OCI-LY1 (cell line): ENCODE data around the gene FARP1.

Source experiments
- H2AFZ ChIP-seq: fragments of 200-600 bp; sonication (generic), shearing (Covaris generic); 2 replicates; pipeline ENCODE4 v1.6.0; 2014; ENCODE audit warnings: antibody characterized with exemption, mild to moderate bottlenecking, low read length
- H3F3A ChIP-seq: fragments of 200-600 bp; sonication (generic), shearing (Covaris generic); 2 replicates; pipeline ENCODE4 v1.6.0; 2014; ENCODE audit warnings: mild to moderate bottlenecking, antibody characterized with exemption, low read length, moderate library complexity; ENCODE audit not compliant: insufficient read depth
- H3K27ac ChIP-seq: fragments of 200-600 bp; sonication (generic); 2 replicates; pipeline ENCODE4 v1.5.1; 2014; ENCODE audit warnings: low read length, mixed run types, mild to moderate bottlenecking, low read depth; ENCODE audit not compliant: poor library complexity, severe bottlenecking
- H3K27me3 ChIP-seq: fragments of 200-600 bp; sonication (generic); 2 replicates; pipeline ENCODE4 v1.6.0; 2014; ENCODE audit warnings: antibody characterized with exemption, mild to moderate bottlenecking, low read length, moderate library complexity; ENCODE audit not compliant: insufficient read depth
- H3K36me3 ChIP-seq: fragments of 200-600 bp; sonication (generic); 2 replicates; pipeline ENCODE4 v1.6.1; 2014; ENCODE audit warnings: mild to moderate bottlenecking, antibody characterized with exemption, low read length, moderate library complexity, mixed read lengths; ENCODE audit not compliant: insufficient read depth
- H3K4me1 ChIP-seq: fragments of 200-600 bp; sonication (generic); 2 replicates; pipeline ENCODE4 v1.5.1; 2014; ENCODE audit warnings: mild to moderate bottlenecking, low read length, moderate library complexity; ENCODE audit not compliant: insufficient read depth, severe bottlenecking
- H3K4me2 ChIP-seq: fragments of 200-600 bp; sonication (generic), shearing (Covaris generic); 2 replicates; pipeline ENCODE4 v1.6.1; 2014; ENCODE audit warnings: low read length
- H3K4me3 ChIP-seq: fragments of 200-600 bp; sonication (generic); 2 replicates; pipeline ENCODE4 v1.5.1; 2014; ENCODE audit warnings: low read length, low read depth, mild to moderate bottlenecking, mixed read lengths; ENCODE audit not compliant: poor library complexity, severe bottlenecking
- H3K79me2 ChIP-seq: fragments of 200-600 bp; shearing (Covaris generic); 2 replicates; pipeline ENCODE4 v1.6.1; 2016; ENCODE audit warnings: mixed run types, low read length, mixed read lengths; ENCODE audit not compliant: insufficient read depth
- H3K9ac ChIP-seq: fragments of 200-600 bp; sonication (generic), shearing (Covaris generic); 2 replicates; pipeline ENCODE4 v1.6.1; 2014; ENCODE audit warnings: mild to moderate bottlenecking, low read length, mixed read lengths
- H3K9me2 ChIP-seq: fragments of 200-600 bp; sonication (generic), shearing (Covaris generic); 2 replicates; pipeline ENCODE4 v1.6.1; 2014; ENCODE audit warnings: low read depth, mild to moderate bottlenecking, low read length, mixed read lengths
- H3K9me3 ChIP-seq: fragments of 200-600 bp; shearing (Covaris generic); 2 replicates; pipeline ENCODE4 v1.6.1; 2014; ENCODE audit warnings: low read length, mixed read lengths
- H4K20me1 ChIP-seq: fragments of 200-600 bp; sonication (generic), shearing (Covaris generic); 2 replicates; pipeline ENCODE4 v1.6.0; 2016; ENCODE audit warnings: mild to moderate bottlenecking, low read length; ENCODE audit not compliant: insufficient read depth
- CTCF ChIP-seq: fragments of 200-600 bp; sonication (generic), shearing (Covaris generic); IDR thresholded peaks from 2 replicates; pipeline ENCODE4 v1.5.1; 2017; ENCODE audit warnings: mild to moderate bottlenecking, antibody characterized with exemption, low read length, moderate library complexity, mixed read lengths
- EZH2 ChIP-seq: fragments of 200-600 bp; sonication (generic), shearing (Covaris generic); IDR thresholded peaks from 2 replicates; pipeline ENCODE4 v1.8.0; 2017; ENCODE audit warnings: borderline replicate concordance, mixed run types, mild to moderate bottlenecking, antibody characterized with exemption, low read length, moderate library complexity, mixed read lengths

FARP1 gene

DNA sequence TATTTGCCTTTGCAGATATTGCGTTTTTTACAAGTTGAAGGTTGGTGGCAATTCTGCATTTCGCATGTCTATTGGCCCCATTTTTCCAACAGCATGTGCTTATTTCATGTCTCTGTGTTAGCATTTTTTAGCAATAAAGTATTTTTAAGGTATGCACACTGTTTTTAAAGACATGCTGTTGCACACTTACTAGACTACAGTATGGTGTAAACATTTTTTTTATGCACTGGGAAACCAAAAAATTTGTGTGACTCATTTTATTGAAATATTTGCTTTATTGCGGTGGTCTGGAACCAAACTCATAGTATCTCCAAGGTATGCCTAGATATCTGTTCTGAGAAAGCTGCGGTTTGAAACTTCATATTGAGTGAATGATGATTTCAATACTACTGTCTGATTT, 89.6 kb downstream of the FARP1 start:
- no peaks in the 10 kb centered on the region for H3K9me3 ChIP-seq
- no peaks in the 10 kb centered on the region for H3F3A ChIP-seq

GRCh38 chr13:98233127-98233526, 90.2 kb downstream of the FARP1 start:
- H4K20me1 ChIP-seq, result no peaks in the 10 kb centered on the region
- no peak overlapping the region for H3K9ac ChIP-seq
- H3K79me2 ChIP-seq, result no peaks in the 10 kb centered on the region
- no peaks in the 10 kb centered on the region for H3K36me3 ChIP-seq
- TF ChIP-seq CTCF (no peak), EZH2 (no peak)
- H3K9me2 ChIP-seq, result no peaks in the 10 kb centered on the region
- no peaks in the 10 kb centered on the region for H3K9me3 ChIP-seq
- no peak overlapping the region for H3K4me2 ChIP-seq
- H3K27ac ChIP-seq, result no peak overlapping the region
- no peak overlapping the region for H3K4me3 ChIP-seq
- H3K27me3 ChIP-seq, result no peaks in the 10 kb centered on the region; the same call in 1 of the 2 replicates
- no peaks in the 10 kb centered on the region for H3F3A ChIP-seq
- H2AFZ ChIP-seq, result no peak overlapping the region
- H3K4me1 ChIP-seq, result no peaks in the 10 kb centered on the region

More for the DNA sequence above, 89.6 kb downstream of the FARP1 start:
- no peaks in the 10 kb centered on the region for H3K36me3 ChIP-seq
- H2AFZ ChIP-seq, result no peak overlapping the region
- no peaks in the 10 kb centered on the region for H3K4me1 ChIP-seq
- no peak overlapping the region for H3K4me2 ChIP-seq
- no peak for TF ChIP-seq CTCF
- TF ChIP-seq EZH2, result no peak
- no peak overlapping the region for H3K4me3 ChIP-seq
- H3K79me2 ChIP-seq, result no peaks in the 10 kb centered on the region
- no peak overlapping the region for H3K9ac ChIP-seq
- H3K9me2 ChIP-seq, result no peaks in the 10 kb centered on the region
- no peak overlapping the region for H3K27ac ChIP-seq
- H4K20me1 ChIP-seq, result no peaks in the 10 kb centered on the region
- no peaks in the 10 kb centered on the region; the same call in 1 of the 2 replicates for H3K27me3 ChIP-seq

GRCh38 chr13:98234348-98234747, 91.5 kb downstream of the FARP1 start:
- Histone ChIP-seq H3K27ac (no peak overlapping the region), H3K4me1 (no peaks in the 10 kb centered on the region), H3K9ac (no peak overlapping the region), H3F3A (no peaks in the 10 kb centered on the region), H3K36me3 (no peaks in the 10 kb centered on the region), H4K20me1 (no peaks in the 10 kb centered on the region), H3K4me2 (no peak overlapping the region), H3K27me3 (no peaks in the 10 kb centered on the region; the same call in 1 of the 2 replicates), H3K9me2 (no peaks in the 10 kb centered on the region), H3K4me3 (no peak overlapping the region), H3K9me3 (no peaks in the 10 kb centered on the region), H3K79me2 (no peaks in the 10 kb centered on the region), H2AFZ (no peak overlapping the region)
- TF ChIP-seq EZH2 (no peak), CTCF (no peak)
